HEK293 (cell line): ENCODE data around the gene KRT12.
A peak's percentile ranks its signal among the peaks of the same experiment; 100 is the strongest.

Experiments
- FEZF1 ChIP-seq: fragments of 450-650 bp; formaldehyde crosslinking; IDR thresholded peaks from 2 replicates; pipeline ENCODE4 v1.5.1; 2016; ENCODE audit warnings: missing biosample characterization, missing genetic modification characterization
- GFI1B ChIP-seq: fragments of 450-650 bp; formaldehyde crosslinking; IDR thresholded peaks from 2 replicates; pipeline ENCODE4 v1.5.1; 2016; ENCODE audit warnings: missing biosample characterization, missing genetic modification characterization
- GLI2 ChIP-seq: fragments of 450-650 bp; formaldehyde crosslinking; IDR thresholded peaks from 2 replicates; pipeline ENCODE4; 2017; ENCODE audit warnings: missing biosample characterization, missing genetic modification characterization, low read depth, borderline replicate concordance
- GLIS1 ChIP-seq: fragments of 450-650 bp; formaldehyde crosslinking; IDR thresholded peaks from 2 replicates; pipeline ENCODE4 v1.5.1; 2016; ENCODE audit warnings: missing biosample characterization, missing genetic modification characterization
- HIC1 ChIP-seq: fragments of 450-650 bp; formaldehyde crosslinking; IDR thresholded peaks from 2 replicates; pipeline ENCODE4 v1.5.1; 2016; ENCODE audit warnings: missing biosample characterization, missing genetic modification characterization
- IKZF3 ChIP-seq: fragments of 450-650 bp; IDR thresholded peaks from 2 replicates; pipeline ENCODE4 v1.5.0; 2018; ENCODE audit warnings: missing biosample characterization, mild to moderate bottlenecking, missing genetic modification characterization, moderate library complexity
- MZF1 ChIP-seq: fragments of 450-650 bp; formaldehyde crosslinking; IDR thresholded peaks from 2 replicates; pipeline ENCODE4 v1.5.1; 2017; ENCODE audit warnings: missing biosample characterization, missing genetic modification characterization, borderline replicate concordance
- OSR2 ChIP-seq: fragments of 450-650 bp; formaldehyde crosslinking; IDR thresholded peaks from 2 replicates; pipeline ENCODE4 v1.5.1; 2016; ENCODE audit warnings: missing biosample characterization, missing genetic modification characterization
- SCRT2 ChIP-seq: fragments of 450-650 bp; formaldehyde crosslinking; IDR thresholded peaks from 2 replicates; pipeline ENCODE4 v1.5.1; 2016; ENCODE audit warnings: missing biosample characterization, missing genetic modification characterization
- SP7 ChIP-seq: fragments of 450-650 bp; formaldehyde crosslinking; IDR thresholded peaks from 2 replicates; pipeline ENCODE4 v1.5.1; 2016; ENCODE audit warnings: missing biosample characterization, missing genetic modification characterization
- WT1 ChIP-seq: fragments of 450-650 bp; formaldehyde crosslinking; IDR thresholded peaks from 2 replicates; pipeline ENCODE4 v1.5.1; 2016; ENCODE audit warnings: missing biosample characterization, missing genetic modification characterization
- ZBTB20 ChIP-seq: fragments of 450-650 bp; formaldehyde crosslinking; IDR thresholded peaks from 2 replicates; pipeline ENCODE4 v1.5.1; 2016; ENCODE audit warnings: missing biosample characterization, missing genetic modification characterization
- ZBTB49 ChIP-seq: fragments of 450-650 bp; formaldehyde crosslinking; IDR thresholded peaks from 2 replicates; pipeline ENCODE4 v1.5.1; 2016; ENCODE audit warnings: missing biosample characterization, missing genetic modification characterization, low read depth
- ZEB2 ChIP-seq: fragments of 450-650 bp; formaldehyde crosslinking; IDR thresholded peaks from 2 replicates; pipeline ENCODE4 v1.5.1; 2016; ENCODE audit warnings: missing biosample characterization, missing genetic modification characterization
- ZNF10 ChIP-seq: fragments of 450-650 bp; formaldehyde crosslinking; IDR thresholded peaks from 2 replicates; pipeline ENCODE4 v1.5.1; 2017; ENCODE audit warnings: missing biosample characterization, missing genetic modification characterization
- ZNF24 ChIP-seq: fragments of 450-650 bp; formaldehyde crosslinking; IDR thresholded peaks from 2 replicates; pipeline ENCODE4 v1.5.1; 2016; ENCODE audit warnings: missing biosample characterization, missing genetic modification characterization
- ZNF394 ChIP-seq: fragments of 450-650 bp; formaldehyde crosslinking; IDR thresholded peaks from 2 replicates; pipeline ENCODE4 v1.5.1; 2016; ENCODE audit warnings: missing biosample characterization, missing genetic modification characterization, mild to moderate bottlenecking, moderate library complexity, borderline replicate concordance
- ZNF449 ChIP-seq: fragments of 450-650 bp; formaldehyde crosslinking; IDR thresholded peaks from 2 replicates; pipeline ENCODE4 v1.5.1; 2017; ENCODE audit warnings: missing biosample characterization, mild to moderate bottlenecking, missing genetic modification characterization, moderate library complexity
- ZNF510 ChIP-seq: fragments of 450-650 bp; formaldehyde crosslinking; IDR thresholded peaks from 2 replicates; pipeline ENCODE4 v1.5.1; 2018; ENCODE audit warnings: mild to moderate bottlenecking, missing genetic modification characterization, missing biosample characterization; ENCODE audit not compliant: insufficient replicate concordance
- ZNF555 ChIP-seq: fragments of 450-650 bp; formaldehyde crosslinking; conservative IDR thresholded peaks from 2 replicates; pipeline ENCODE4 v1.5.1; 2017; ENCODE audit warnings: missing biosample characterization, mild to moderate bottlenecking, missing genetic modification characterization, inconsistent platforms
- ZNF596 ChIP-seq: fragments of 450-650 bp; IDR thresholded peaks from 2 replicates; pipeline ENCODE4 v1.5.0; 2018; ENCODE audit warnings: missing biosample characterization, mild to moderate bottlenecking, missing genetic modification characterization, moderate library complexity
- ZNF621 ChIP-seq: fragments of 450-650 bp; formaldehyde crosslinking; IDR thresholded peaks from 2 replicates; pipeline ENCODE4 v1.5.1; 2017; ENCODE audit warnings: missing biosample characterization, missing genetic modification characterization
- ZNF660 ChIP-seq: fragments of 450-650 bp; IDR thresholded peaks from 2 replicates; pipeline ENCODE4 v1.5.1; 2018; ENCODE audit warnings: missing biosample characterization, mild to moderate bottlenecking, missing genetic modification characterization
- ZNF843 ChIP-seq: fragments of 450-650 bp; formaldehyde crosslinking; IDR thresholded peaks from 2 replicates; pipeline ENCODE4 v1.5.1; 2016; ENCODE audit warnings: missing biosample characterization, missing genetic modification characterization
- TF ChIP-seq, protein P1 (sequence below): fragments of 450-650 bp; formaldehyde crosslinking; IDR thresholded peaks from 2 replicates; pipeline ENCODE4 v1.5.1; 2017; ENCODE audit warnings: missing biosample characterization, missing genetic modification characterization
- TF ChIP-seq, protein P2 (sequence below): fragments of 450-650 bp; formaldehyde crosslinking; IDR thresholded peaks from 2 replicates; pipeline ENCODE4 v1.5.1; 2016; ENCODE audit warnings: missing biosample characterization, missing genetic modification characterization, borderline replicate concordance

KRT12 gene

DNA sequence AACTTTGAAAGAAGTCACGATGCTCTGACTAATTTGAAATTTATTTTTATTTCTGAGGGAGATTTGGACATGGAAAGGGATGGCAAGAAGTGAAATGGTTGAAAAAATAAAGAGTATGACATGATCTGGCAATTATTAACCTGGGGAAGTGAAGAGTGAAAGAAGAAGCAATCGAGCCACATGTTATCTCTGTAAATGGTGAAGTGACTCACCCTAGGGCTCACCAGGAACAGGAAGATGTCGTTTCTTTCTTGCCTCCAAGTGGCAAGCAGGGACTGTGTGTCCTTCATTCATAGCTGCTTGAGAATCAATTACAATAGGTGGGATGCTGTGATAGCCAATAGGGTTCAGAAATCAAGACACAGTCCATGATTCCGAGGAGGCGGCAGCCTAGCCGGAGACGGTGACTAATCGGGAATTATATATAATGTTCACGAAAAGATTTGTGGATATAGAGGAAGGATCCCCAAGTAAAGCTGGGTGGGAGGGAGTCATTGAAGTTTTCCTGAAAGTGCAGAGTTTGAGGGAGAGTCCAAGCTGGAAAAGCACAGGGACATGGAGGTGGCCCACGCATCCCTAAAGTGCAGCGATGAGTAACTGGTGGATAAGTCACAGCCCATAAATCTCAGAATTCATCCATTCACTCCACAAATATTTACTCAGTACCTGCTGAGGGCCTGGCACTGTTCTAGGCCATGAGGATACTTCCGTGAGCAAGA is 36.3 kb upstream of the KRT12 start (continued):
- TF ChIP-seq, protein P1, sequence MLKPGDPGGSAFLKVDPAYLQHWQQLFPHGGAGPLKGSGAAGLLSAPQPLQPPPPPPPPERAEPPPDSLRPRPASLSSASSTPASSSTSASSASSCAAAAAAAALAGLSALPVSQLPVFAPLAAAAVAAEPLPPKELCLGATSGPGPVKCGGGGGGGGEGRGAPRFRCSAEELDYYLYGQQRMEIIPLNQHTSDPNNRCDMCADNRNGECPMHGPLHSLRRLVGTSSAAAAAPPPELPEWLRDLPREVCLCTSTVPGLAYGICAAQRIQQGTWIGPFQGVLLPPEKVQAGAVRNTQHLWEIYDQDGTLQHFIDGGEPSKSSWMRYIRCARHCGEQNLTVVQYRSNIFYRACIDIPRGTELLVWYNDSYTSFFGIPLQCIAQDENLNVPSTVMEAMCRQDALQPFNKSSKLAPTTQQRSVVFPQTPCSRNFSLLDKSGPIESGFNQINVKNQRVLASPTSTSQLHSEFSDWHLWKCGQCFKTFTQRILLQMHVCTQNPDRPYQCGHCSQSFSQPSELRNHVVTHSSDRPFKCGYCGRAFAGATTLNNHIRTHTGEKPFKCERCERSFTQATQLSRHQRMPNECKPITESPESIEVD (tag by site-specific recombination), result peak; percentile 41; the same call in 1 of the 2 replicates
- TF ChIP-seq ZNF621 (tag by site-specific recombination) (no peak), FEZF1 (peak; percentile 91), ZNF555 (tag by site-specific recombination) (no peak), OSR2 (peak; percentile 58), MZF1 (tag by site-specific recombination) (peak; percentile 41; the same call in 1 of the 2 replicates), ZNF449 (tag by site-specific recombination) (no peak), ZEB2 (tag by site-specific recombination) (0 out of 2 replicates have a peak, but pooled peaks have one; percentile 53), ZNF10 (tag by site-specific recombination) (peak; percentile 87), SCRT2 (tag by site-specific recombination) (peak; percentile 81), ZNF394 (tag by site-specific recombination) (0 out of 2 replicates have a peak, but pooled peaks have one; percentile 24), HIC1 (tag by site-specific recombination) (0 out of 2 replicates have a peak, but pooled peaks have one; percentile 26), ZNF24 (peak; percentile 80), ZBTB49 (tag by site-specific recombination) (no peak), ZNF510 (tag by site-specific recombination) (no peak), ZNF660 (tag by site-specific recombination) (peak; percentile 78; the same call in 1 of the 2 replicates), SP7 (tag by site-specific recombination) (peak; percentile 68), IKZF3 (tag by site-specific recombination) (0 out of 2 replicates have a peak, but pooled peaks have one; percentile 31), GLI2 (peak; percentile 55; the same call in 1 of the 2 replicates), GFI1B (tag by site-specific recombination) (peak; percentile 58; the same call in 1 of the 2 replicates), ZNF596 (tag by site-specific recombination) (no peak), GLIS1 (tag by site-specific recombination) (peak; percentile 68), ZNF843 (tag by site-specific recombination) (peak; percentile 51), WT1 (peak; percentile 40; the same call in 1 of the 2 replicates), ZBTB20 (0 out of 2 replicates have a peak, but pooled peaks have one; percentile 16)
- TF ChIP-seq, protein P2, sequence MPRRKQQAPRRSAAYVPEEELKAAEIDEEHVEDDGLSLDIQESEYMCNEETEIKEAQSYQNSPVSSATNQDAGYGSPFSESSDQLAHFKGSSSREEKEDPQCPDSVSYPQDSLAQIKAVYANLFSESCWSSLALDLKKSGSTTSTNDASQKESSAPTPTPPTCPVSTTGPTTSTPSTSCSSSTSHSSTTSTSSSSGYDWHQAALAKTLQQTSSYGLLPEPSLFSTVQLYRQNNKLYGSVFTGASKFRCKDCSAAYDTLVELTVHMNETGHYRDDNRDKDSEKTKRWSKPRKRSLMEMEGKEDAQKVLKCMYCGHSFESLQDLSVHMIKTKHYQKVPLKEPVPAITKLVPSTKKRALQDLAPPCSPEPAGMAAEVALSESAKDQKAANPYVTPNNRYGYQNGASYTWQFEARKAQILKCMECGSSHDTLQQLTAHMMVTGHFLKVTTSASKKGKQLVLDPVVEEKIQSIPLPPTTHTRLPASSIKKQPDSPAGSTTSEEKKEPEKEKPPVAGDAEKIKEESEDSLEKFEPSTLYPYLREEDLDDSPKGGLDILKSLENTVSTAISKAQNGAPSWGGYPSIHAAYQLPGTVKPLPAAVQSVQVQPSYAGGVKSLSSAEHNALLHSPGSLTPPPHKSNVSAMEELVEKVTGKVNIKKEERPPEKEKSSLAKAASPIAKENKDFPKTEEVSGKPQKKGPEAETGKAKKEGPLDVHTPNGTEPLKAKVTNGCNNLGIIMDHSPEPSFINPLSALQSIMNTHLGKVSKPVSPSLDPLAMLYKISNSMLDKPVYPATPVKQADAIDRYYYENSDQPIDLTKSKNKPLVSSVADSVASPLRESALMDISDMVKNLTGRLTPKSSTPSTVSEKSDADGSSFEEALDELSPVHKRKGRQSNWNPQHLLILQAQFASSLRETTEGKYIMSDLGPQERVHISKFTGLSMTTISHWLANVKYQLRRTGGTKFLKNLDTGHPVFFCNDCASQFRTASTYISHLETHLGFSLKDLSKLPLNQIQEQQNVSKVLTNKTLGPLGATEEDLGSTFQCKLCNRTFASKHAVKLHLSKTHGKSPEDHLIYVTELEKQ (tag by site-specific recombination), result peak; percentile 67; the same call in 1 of the 2 replicates
